Measurements from ENCODE around the gene KCTD19.

The KCTD19 gene

GRCh38 chr16:67312719-67313118, 13.8 kb downstream of the KCTD19 start:
- DNase-seq = no peak

DNA sequence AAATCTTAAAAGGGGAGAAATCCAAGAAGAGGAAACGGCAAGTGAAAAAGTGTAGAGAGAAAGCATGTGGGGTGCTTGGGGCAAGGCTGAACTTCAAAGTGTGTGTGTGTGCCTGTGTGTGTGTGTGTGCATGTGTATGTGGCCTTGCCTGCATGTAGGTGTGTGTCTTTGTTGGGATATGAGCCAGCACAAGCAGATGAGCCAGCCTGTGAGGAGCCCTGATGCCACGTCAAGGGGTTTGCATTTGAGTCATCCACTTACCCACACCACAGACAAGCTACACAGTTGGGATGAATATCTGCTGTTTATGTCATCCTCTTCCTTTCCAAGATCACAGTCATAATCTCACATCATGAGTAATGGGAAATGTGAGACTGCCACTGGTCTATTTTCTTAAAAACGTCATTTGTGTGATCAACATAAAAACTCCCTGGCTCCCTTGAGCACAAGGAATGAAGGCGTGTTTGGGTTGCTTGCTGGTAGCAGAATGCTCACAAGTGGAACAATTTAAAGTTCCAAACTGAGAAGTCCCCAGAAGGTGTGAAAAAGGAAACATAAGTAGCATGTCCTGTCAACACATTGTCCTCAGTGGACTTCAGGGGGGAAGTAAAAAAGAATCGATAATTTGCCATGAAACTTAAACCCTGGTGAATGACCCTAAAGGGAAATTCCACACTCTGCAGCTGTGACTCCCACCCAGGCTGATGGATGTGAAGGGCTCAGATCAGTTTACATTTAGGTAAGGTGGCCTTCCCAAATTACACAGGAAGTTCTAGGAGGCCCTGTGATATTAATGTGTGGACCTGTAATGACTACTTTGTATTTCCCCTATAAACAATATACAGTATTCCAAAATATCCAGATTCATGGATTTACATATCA, 14.7 kb downstream of the KCTD19 start:
- no peak for DNase-seq

- DNase-seq = no peak
These were observed 16.0 kb downstream of the KCTD19 start for GRCh38 chr16:67310561-67310960.

- DNase-seq = no peak
These were observed 21.1 kb downstream of the KCTD19 start for GRCh38 chr16:67305216-67306071.

DNA sequence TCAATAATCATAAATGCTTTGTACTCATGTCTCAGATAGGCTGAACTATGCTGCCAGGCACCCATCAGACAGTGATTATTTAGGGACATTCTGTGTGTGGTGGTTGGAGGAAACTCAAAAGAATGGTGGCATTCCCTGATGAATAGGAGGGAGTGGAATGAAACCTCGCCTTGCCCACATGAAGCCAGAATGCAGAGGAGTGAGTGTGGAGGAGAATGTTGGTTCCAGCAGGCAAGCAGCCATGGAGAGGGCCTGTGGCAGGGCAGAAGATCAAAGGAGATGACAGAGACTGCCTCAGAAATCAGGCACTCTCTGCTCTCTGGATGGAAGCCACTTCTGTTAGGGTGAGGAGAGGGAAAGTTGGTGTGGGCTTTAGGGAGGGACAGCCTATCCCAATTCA, 22.5 kb downstream of the KCTD19 start:
- no peak for DNase-seq

GRCh38 chr16:67302970-67303369, 23.6 kb downstream of the KCTD19 start:
- DNase-seq = no peak

DNA sequence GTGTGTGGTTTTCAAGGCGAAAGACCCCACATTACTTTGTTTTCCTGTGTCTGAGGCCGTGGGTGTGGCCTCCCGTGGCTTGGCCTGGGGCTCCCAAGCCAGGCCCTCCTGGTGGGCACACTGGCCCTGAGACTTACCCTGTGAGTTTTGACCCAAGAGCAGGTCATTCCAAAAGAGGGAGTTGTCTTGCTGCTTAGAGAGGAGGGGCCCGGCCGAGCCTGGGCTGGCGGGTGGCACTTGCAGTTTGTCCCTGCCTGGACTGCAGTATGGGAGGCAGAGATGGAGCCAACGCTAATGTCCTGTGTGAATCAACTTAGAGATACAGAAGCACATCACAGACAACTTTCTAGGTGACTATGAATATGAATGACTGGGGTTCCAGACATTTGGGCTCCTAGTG, 24.5 kb downstream of the KCTD19 start:
- DNase-seq = no peak

- no peak for DNase-seq
These were observed 25.3 kb downstream of the KCTD19 start for GRCh38 chr16:67301080-67301782.

- no peak for DNase-seq
These were observed 27.3 kb downstream of the KCTD19 start for GRCh38 chr16:67299269-67299668.

DNA sequence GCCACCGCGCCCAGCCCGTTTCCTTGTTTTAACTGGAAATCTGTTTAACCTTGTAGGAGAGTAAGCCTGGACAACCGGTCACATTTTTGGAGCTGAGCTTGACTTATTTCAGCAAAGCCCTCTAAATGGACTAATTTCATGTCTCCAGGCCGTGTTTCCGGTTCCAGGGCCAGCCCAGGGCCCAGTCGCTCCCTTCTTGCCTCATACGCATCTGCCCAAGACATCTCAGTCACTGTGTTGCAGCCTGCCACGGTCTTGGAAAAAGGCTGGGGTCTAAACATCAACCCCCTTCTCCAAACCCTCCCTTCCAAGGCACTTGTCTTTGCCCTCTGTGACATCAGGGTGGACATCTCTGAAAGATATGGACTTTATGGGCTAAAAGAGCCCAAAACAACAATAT, 28.3 kb downstream of the KCTD19 start:
- DNase-seq = no peak

- DNase-seq = no peak
These were observed 30.1 kb downstream of the KCTD19 start for GRCh38 chr16:67296420-67296819.

GRCh38 chr16:67294938-67295361, 31.6 kb downstream of the KCTD19 start:
- DNase-seq = no peak

DNA sequence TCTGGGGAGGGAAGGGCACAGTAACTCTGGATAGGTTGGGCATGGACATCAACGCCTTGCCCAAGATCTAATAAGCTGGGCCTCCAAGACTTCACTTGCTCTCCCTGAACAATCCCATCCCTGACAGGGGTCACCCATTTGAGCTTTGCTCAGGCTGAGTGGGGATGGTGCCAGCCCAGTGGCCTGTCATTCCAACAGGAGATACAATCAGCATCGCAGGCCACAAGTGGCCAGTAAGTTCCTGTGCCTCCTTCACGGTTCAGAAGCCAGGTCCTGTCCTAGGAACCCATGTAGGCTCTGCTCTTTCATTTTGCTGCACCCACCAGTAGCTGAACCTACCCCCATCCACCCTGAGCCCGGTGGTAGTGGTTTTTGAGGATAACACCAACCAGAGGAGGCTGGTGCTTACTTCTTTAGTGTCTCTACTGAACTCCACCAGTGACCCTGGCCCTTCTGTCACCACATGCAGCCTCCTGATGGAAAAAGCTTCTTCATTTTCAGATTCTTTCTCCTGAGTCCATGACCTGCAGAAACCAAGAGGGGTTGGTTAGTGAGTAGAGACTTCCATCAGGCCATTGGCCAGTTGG, 32.3 kb downstream of the KCTD19 start:
- DNase-seq = no peak

DNA sequence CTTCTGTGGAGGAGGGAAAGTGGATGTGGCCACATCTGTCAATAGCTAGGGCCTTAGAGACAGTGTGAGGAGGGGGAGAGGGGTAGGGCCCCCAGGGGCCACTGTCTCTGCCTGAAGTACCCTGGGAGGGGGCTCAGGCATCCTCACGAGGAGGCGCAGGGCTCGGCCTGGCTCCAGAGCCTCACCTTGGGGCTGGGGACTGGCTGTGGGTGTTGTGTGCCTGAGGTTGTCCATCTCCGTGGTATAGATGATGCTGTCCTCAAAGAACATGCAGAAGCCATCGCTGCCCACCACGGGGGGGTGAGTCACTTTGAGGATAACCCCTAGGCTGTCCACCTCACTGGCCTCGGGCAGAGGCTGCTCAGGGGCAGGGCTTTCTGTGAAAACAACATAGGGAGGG, 35.1 kb downstream of the KCTD19 start:
- no peak for DNase-seq

DNA sequence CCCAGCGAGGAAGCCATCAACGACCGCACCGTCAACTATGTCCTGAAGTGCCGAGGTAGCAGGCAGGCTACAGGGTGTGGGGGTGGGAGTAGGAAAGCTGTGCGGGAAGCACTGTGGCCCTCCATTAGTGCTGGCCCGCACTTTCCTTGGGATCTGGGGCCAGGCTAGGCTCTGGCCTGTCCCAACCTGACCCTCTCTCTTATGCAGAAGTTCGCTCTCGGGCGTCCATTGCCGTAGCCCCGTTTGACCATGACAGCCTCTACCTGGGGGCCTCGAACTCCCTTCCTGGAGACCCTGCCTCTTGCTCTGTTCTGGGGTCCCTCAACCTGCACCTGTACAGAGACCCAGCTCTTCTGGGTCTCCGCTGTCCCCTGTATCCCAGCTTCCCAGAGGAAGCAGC, 38.6 kb downstream of the KCTD19 start:
- DNase-seq = no peak

- no peak for DNase-seq
These were observed 39.9 kb downstream of the KCTD19 start for GRCh38 chr16:67286441-67287235.

- DNase-seq = no peak
These were observed 41.6 kb downstream of the KCTD19 start for GRCh38 chr16:67284699-67285646.

- DNase-seq = no peak
These were observed 42.5 kb downstream of the KCTD19 start for GRCh38 chr16:67283826-67284555.

DNA sequence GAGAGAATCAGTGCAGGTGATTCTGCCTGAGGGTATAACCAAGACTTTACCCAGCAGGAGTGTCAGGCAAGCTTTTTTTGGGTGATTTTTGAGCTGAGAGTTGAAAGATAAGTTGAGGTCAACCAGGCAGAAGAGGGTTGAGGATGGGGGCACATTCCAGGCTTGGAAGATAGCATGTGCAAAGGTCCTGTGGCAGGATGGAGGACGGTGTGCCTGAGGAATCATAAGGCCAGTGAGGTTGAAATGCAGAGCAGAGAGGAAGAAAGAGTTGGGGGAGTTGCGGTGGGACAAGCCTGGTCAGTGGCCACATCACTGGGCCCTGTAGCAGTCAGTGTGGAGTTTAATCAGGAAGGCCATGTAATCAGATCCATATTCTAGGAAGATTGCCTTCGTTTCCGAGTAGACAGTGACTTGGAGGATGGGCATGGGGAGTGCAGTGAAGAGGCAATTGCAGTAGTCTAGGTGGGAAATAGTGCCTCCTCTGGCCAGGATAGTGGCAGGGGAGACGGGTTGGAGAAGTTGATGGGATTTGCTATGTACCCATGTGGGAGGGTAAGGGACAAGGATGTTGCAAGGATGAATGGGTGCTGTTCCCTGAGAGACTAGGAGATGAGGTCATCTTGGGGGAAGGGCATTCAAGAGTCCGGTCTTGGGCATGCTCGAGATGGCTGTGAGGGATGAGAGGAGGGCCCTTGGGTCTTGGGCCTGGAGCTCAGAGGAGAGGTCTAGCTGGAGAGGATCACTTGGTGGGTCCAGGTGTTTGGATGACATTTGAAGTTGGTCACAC, 43.3 kb downstream of the KCTD19 start:
- no peak for DNase-seq
